MM.1S (cell line): ENCODE measurements around the gene TSR1.

Source experiments
- CTCF ChIP-seq: fragments of 300-600 bp; sonication (generic); IDR thresholded peaks from 2 replicates; pipeline ENCODE4 v1.5.1; 2016; ENCODE audit warnings: antibody characterized with exemption, low read length, mixed read lengths
- EZH2 ChIP-seq: fragments of 300-600 bp; sonication (generic); optimal IDR thresholded peaks from 2 replicates; pipeline ENCODE3; 2017; ENCODE audit warnings: low read depth, mild to moderate bottlenecking, antibody characterized with exemption, low read length, mixed read lengths
- EZH2phosphoT487 ChIP-seq: fragments of 300-600 bp; sonication (generic); IDR thresholded peaks from 2 replicates; pipeline ENCODE4 v1.6.1; 2018; ENCODE audit warnings: antibody characterized with exemption, low read length

GRCh38 chr17:2357237-2357636 lies 21.0 kb upstream of the TSR1 start:
- TF ChIP-seq EZH2, result no peak
- TF ChIP-seq CTCF, result no peak
- no peak for TF ChIP-seq EZH2phosphoT487
